IMR-90 (cell line): ENCODE data around the gene PITRM1. TPM values are rescaled to one million over a fixed set of nuclear protein-coding genes. Genes with fewer than 3 reads are reported as not detected.

Source experiments
- ATAC-seq: fragments of 200-7000 bp; cut with Tn5 transposase; 2 replicates; pipeline ENCODE4 v1.9.1; 2020; ENCODE audit warnings: low read depth, mild to moderate bottlenecking, moderate library complexity
- BruUV-seq: library from RNA; stranded (reverse); fragments of 400-500 nt; replicated peaks from 2 replicates; lab custom pipeline; 2021; lab: Mats Ljungman, UMichigan
- CTCF ChIA-PET: fragments of 300-600 bp; formaldehyde crosslinking; extraction: SDS; loops from one replicate; lab custom pipeline; 2021; ENCODE audit warnings: antibody characterized with exemption; lab: Yijun Ruan, JAX
- POLR2A ChIA-PET: fragments of 300-600 bp; sonication (Branson Sonifier 250); formaldehyde crosslinking; loops from one replicate; lab custom pipeline; 2022; ENCODE audit warnings: antibody characterized with exemption; ENCODE audit not compliant: unreplicated experiment; lab: Charles Lee
- DNase-seq: peaks from one replicate; pipeline ENCODE4 v3.0.0; 2013
- H2AFZ ChIP-seq: replicated peaks from 2 replicates; pipeline ENCODE3; 2013; ENCODE audit warnings: low read length, mild to moderate bottlenecking; ENCODE audit not compliant: poor library complexity
- H2AK5ac ChIP-seq: 2 replicates; pipeline ENCODE4 v1.6.1; 2013; ENCODE audit warnings: low read depth, low read length, inconsistent platforms
- H2AK9ac ChIP-seq: replicated peaks from 2 replicates; pipeline ENCODE3; 2013; ENCODE audit warnings: mild to moderate bottlenecking, low read depth, low read length, moderate library complexity; ENCODE audit not compliant: poor library complexity
- H2BK120ac ChIP-seq: 2 replicates; pipeline ENCODE4 v1.6.1; 2013; ENCODE audit warnings: low read depth, low read length, inconsistent platforms
- H2BK15ac ChIP-seq: 3 replicates; pipeline ENCODE4 v1.6.1; 2013; ENCODE audit warnings: low read depth, low read length, inconsistent platforms
- H2BK20ac ChIP-seq: 2 replicates; pipeline ENCODE4 v1.6.1; 2013; ENCODE audit warnings: low read depth, mild to moderate bottlenecking, inconsistent platforms, low read length, moderate library complexity
- H2BK5ac ChIP-seq: 2 replicates; pipeline ENCODE4 v1.6.1; 2013; ENCODE audit warnings: mild to moderate bottlenecking, low read depth, low read length, inconsistent platforms; ENCODE audit not compliant: poor library complexity, severe bottlenecking
- H3K14ac ChIP-seq: replicated peaks from 2 replicates; pipeline ENCODE4 v1.6.1; 2013; ENCODE audit warnings: low read depth, low read length, inconsistent platforms
- H3K18ac ChIP-seq: 2 replicates; pipeline ENCODE4 v1.6.1; 2013; ENCODE audit warnings: low read depth, low read length, control low read depth
- H3K23ac ChIP-seq: 2 replicates; pipeline ENCODE4 v1.6.1; 2013; ENCODE audit warnings: low read depth, low read length, inconsistent platforms
- H3K27ac ChIP-seq: 2 replicates; pipeline ENCODE4 v1.5.1; 2013; ENCODE audit warnings: mild to moderate bottlenecking, control low read depth, low read length; ENCODE audit not compliant: insufficient read depth
- H3K27me3 ChIP-seq: 2 replicates; pipeline ENCODE4 v1.6.1; 2013; ENCODE audit warnings: low read length; ENCODE audit not compliant: control insufficient read depth, insufficient read depth
- H3K36me3 ChIP-seq: 2 replicates; pipeline ENCODE4 v1.6.1; 2013; ENCODE audit warnings: low read length, mixed read lengths; ENCODE audit not compliant: control insufficient read depth, insufficient read depth
- H3K4ac ChIP-seq: 2 replicates; pipeline ENCODE4 v1.6.1; 2013; ENCODE audit warnings: low read depth, low read length, inconsistent platforms
- H3K4me1 ChIP-seq: 2 replicates; pipeline ENCODE4 v1.6.1; 2013; ENCODE audit warnings: low read length, mixed read lengths; ENCODE audit not compliant: control insufficient read depth, insufficient read depth
- H3K4me2 ChIP-seq: 2 replicates; pipeline ENCODE4 v1.6.1; 2013; ENCODE audit warnings: low read depth, mild to moderate bottlenecking, control low read depth, low read length, moderate library complexity
- H3K4me3 ChIP-seq: 2 replicates; pipeline ENCODE4 v1.5.1; 2013; ENCODE audit warnings: low read depth, mild to moderate bottlenecking, control low read depth, low read length, moderate library complexity; ENCODE audit not compliant: insufficient read depth
- H3K56ac ChIP-seq: 2 replicates; pipeline ENCODE4 v1.6.1; 2013; ENCODE audit warnings: low read length, inconsistent platforms; ENCODE audit not compliant: insufficient read depth; ENCODE audit errors: extremely low read depth
- H3K79me1 ChIP-seq, 2 experiments: 2 replicates each; pipeline ENCODE4 v1.6.1; 2013; ENCODE audit warnings: low read length in 2 of 2, inconsistent platforms in 1 of 2, low read depth in 1 of 2
- H3K9ac ChIP-seq: 2 replicates; pipeline ENCODE4 v1.6.1; 2013; ENCODE audit warnings: low read depth, low read length, control low read depth
- H3K9me1 ChIP-seq: 2 replicates; pipeline ENCODE4 v1.6.1; 2013; ENCODE audit warnings: low read length, inconsistent platforms; ENCODE audit not compliant: insufficient read depth
- H3K9me3 ChIP-seq: 2 replicates; pipeline ENCODE4 v1.6.1; 2013; ENCODE audit warnings: low read length; ENCODE audit not compliant: control insufficient read depth, insufficient read depth
- H4K20me1 ChIP-seq: 2 replicates; pipeline ENCODE4 v1.6.1; 2013; ENCODE audit warnings: low read length, inconsistent platforms; ENCODE audit not compliant: insufficient read depth
- H4K5ac ChIP-seq: 2 replicates; pipeline ENCODE4 v1.6.1; 2013; ENCODE audit warnings: mild to moderate bottlenecking, low read depth, low read length, control low read depth
- H4K8ac ChIP-seq, 2 experiments: 2 replicates each; pipeline ENCODE4 v1.6.1; 2013; ENCODE audit warnings: low read depth in 2 of 2, low read length in 2 of 2, control low read depth in 1 of 2, inconsistent platforms in 1 of 2
- H4K91ac ChIP-seq: 2 replicates; pipeline ENCODE4 v1.6.1; 2013; ENCODE audit warnings: low read depth, low read length, inconsistent platforms; ENCODE audit not compliant: insufficient read depth
- BHLHE40 ChIP-seq: fragments of 150-350 bp; IDR thresholded peaks from 2 replicates; pipeline ENCODE4 v1.6.1; 2016; ENCODE audit warnings: mild to moderate bottlenecking, low read depth, low read length
- CEBPB ChIP-seq: IDR thresholded peaks from 2 replicates; pipeline ENCODE4 v1.6.1; 2012; ENCODE audit warnings: low read depth, low read length, improper control_type of control experiment
- CHD1 ChIP-seq: IDR thresholded peaks from 2 replicates; pipeline ENCODE4 v1.6.1; 2012; ENCODE audit warnings: low read depth, low read length, improper control_type of control experiment
- FOS ChIP-seq: fragments of 150-350 bp; IDR thresholded peaks from 2 replicates; pipeline ENCODE4 v1.6.1; 2016; ENCODE audit warnings: low read depth, low read length
- MAFK ChIP-seq: IDR thresholded peaks from 2 replicates; pipeline ENCODE4 v1.6.1; 2012; ENCODE audit warnings: low read depth, low read length, improper control_type of control experiment
- MAZ ChIP-seq: IDR thresholded peaks from 2 replicates; pipeline ENCODE4 v1.6.1; 2012; ENCODE audit warnings: low read depth, mild to moderate bottlenecking, low read length, improper control_type of control experiment, moderate library complexity, borderline replicate concordance
- MXI1 ChIP-seq: IDR thresholded peaks from 2 replicates; pipeline ENCODE4 v1.6.1; 2012; ENCODE audit warnings: low read depth, mild to moderate bottlenecking, low read length, moderate library complexity, borderline replicate concordance
- NFE2L2 ChIP-seq: fragments of 150-350 bp; IDR thresholded peaks from 2 replicates; pipeline ENCODE4 v1.6.1; 2016; ENCODE audit warnings: low read depth, mild to moderate bottlenecking, low read length
- POLR2A ChIP-seq: IDR thresholded peaks from 2 replicates; pipeline ENCODE4 v1.6.1; 2012; ENCODE audit warnings: mild to moderate bottlenecking, low read depth, low read length
- RAD21 ChIP-seq: IDR thresholded peaks from 2 replicates; pipeline ENCODE4 v1.6.1; 2012; ENCODE audit warnings: low read length, improper control_type of control experiment
- RCOR1 ChIP-seq: IDR thresholded peaks from 2 replicates; pipeline ENCODE4 v1.6.1; 2012; ENCODE audit warnings: mild to moderate bottlenecking, low read length, improper control_type of control experiment; ENCODE audit not compliant: insufficient replicate concordance
- RFX5 ChIP-seq: IDR thresholded peaks from 2 replicates; pipeline ENCODE4 v1.8.0; 2012; ENCODE audit warnings: low read depth, mild to moderate bottlenecking, low read length, moderate library complexity
- SMC3 ChIP-seq: fragments of 150-350 bp; IDR thresholded peaks from 2 replicates; pipeline ENCODE4 v1.6.1; 2016; ENCODE audit warnings: low read depth, mild to moderate bottlenecking, antibody characterized with exemption, low read length, moderate library complexity
- WGBS, 2 experiments: methylation state at CpG; one replicate each; pipeline versions ENCODE4 v1.1.5 to v1.1.7; 2013; ENCODE audit warnings: missing lambda C conversion rate in 2 of 2; ENCODE audit not compliant: insufficient read length in 1 of 2; ENCODE audit errors: extremely low coverage in 2 of 2; 5-methylcytosine and 5-hydroxymethylcytosine counted together
- dilution Hi-C: fragments of 300-500 bp; cut with HindIII; formaldehyde crosslinking; loops from one replicate; pipeline ENCODE4 v1.14.3; 2018; ENCODE audit warnings: low sequenced_read_pairs; ENCODE audit not compliant: unreplicated experiment
- in situ Hi-C: fragments of 300-500 bp; cut with MboI; formaldehyde crosslinking; loops from 3 replicates; pipeline ENCODE4 v1.14.3; 2019; ENCODE audit warnings: low sequenced_read_pairs, inconsistent platforms, mixed read lengths
- intact Hi-C: fragments of 100-400 bp; cut with micrococcal nuclease; formaldehyde crosslinking; loops from 2 replicates; pipeline ENCODE4 v1.10.0; 2022
- polyA plus RNA-seq, 3 experiments: library from polyadenylated mRNA; depleted of rRNA; stranded (reverse); fragments of >200 nt; gene quantifications; 2 replicates each; pipeline ENCODE4 v1.2.3, GENCODE V29; 2012; ENCODE audit warnings: low replicate concordance in 1 of 3
- total RNA-seq: library from RNA; depleted of rRNA; stranded (reverse); fragments of >200 nt; gene quantifications from 2 replicates; pipeline ENCODE4 v1.2.3, GENCODE V29; 2012
- TF ChIP-seq, protein P1 (sequence below): fragments of 150-350 bp; IDR thresholded peaks from 2 replicates; pipeline ENCODE4 v1.6.1; 2016; ENCODE audit warnings: low read depth, mild to moderate bottlenecking, low read length, moderate library complexity, borderline replicate concordance
- TF ChIP-seq, protein P2 (sequence below): fragments of 150-350 bp; IDR thresholded peaks from 2 replicates; pipeline ENCODE4 v1.6.1; 2017; ENCODE audit warnings: mild to moderate bottlenecking, antibody characterized with exemption, low read length, low read depth
- TF ChIP-seq, protein P3 (sequence below): conservative IDR thresholded peaks from 2 replicates; pipeline ENCODE4 v1.5.1; 2012; ENCODE audit warnings: mild to moderate bottlenecking, low read depth, low read length, improper control_type of control experiment

The PITRM1 gene
- total and polyA plus RNA-seq, 2 of the 4 experiments (the other 2 are of a cell fraction), result 97.1 to 124 TPM

DNA sequence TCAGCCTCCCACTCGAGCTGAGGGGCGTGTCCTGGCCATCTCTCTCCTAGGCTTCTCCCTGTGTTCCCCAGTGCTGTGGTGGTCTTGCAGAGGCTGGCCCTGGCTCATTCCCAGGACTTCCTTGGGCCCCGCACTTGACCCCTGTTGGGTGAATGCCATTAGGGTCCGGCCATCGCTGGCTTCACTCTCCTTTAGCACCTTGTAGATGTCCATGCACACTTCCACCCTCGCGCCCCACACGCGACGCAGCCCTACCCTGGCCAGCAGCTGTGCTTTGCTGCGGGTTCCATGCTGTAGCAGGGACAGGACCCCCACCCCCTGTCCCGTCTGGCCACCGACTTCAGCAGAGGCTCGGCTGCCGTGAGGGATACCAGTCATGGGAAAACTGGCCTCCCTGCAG is 46.3 kb downstream of the PITRM1 start:
- no peak overlapping the region for H2AK5ac ChIP-seq
- no peak overlapping the region for H3K23ac ChIP-seq
- no peak overlapping the region for H3K4me2 ChIP-seq
- H3K14ac ChIP-seq, result no peak overlapping the region
- H2AK9ac ChIP-seq, result peak overlapping the region; percentile 78
- peaks cover 10% of the 10 kb centered on the region; the same call in 1 of the 2 replicates for H3K9me1 ChIP-seq
- H2AFZ ChIP-seq, result peak overlapping the region; percentile 49
- no peak overlapping the region for H3K9ac ChIP-seq
- H3K79me1 ChIP-seq, result peaks cover 14 to 58% of the 10 kb centered on the region in 2 experiments
- TF ChIP-seq RAD21, result no peak
- TF ChIP-seq MXI1, result no peak
- no peak for TF ChIP-seq RFX5
- TF ChIP-seq, protein P1, sequence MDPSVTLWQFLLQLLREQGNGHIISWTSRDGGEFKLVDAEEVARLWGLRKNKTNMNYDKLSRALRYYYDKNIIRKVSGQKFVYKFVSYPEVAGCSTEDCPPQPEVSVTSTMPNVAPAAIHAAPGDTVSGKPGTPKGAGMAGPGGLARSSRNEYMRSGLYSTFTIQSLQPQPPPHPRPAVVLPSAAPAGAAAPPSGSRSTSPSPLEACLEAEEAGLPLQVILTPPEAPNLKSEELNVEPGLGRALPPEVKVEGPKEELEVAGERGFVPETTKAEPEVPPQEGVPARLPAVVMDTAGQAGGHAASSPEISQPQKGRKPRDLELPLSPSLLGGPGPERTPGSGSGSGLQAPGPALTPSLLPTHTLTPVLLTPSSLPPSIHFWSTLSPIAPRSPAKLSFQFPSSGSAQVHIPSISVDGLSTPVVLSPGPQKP, result no peak
- no peak for TF ChIP-seq MAFK
- TF ChIP-seq, protein P2, sequence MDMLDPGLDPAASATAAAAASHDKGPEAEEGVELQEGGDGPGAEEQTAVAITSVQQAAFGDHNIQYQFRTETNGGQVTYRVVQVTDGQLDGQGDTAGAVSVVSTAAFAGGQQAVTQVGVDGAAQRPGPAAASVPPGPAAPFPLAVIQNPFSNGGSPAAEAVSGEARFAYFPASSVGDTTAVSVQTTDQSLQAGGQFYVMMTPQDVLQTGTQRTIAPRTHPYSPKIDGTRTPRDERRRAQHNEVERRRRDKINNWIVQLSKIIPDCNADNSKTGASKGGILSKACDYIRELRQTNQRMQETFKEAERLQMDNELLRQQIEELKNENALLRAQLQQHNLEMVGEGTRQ, result no peak
- TF ChIP-seq FOS, result no peak
- TF ChIP-seq CHD1, result no peak
- no peak for TF ChIP-seq NFE2L2
- TF ChIP-seq SMC3, result no peak
- no peak for TF ChIP-seq BHLHE40
- TF ChIP-seq MAZ, result no peak
- no peak for TF ChIP-seq POLR2A
- TF ChIP-seq, protein P3, sequence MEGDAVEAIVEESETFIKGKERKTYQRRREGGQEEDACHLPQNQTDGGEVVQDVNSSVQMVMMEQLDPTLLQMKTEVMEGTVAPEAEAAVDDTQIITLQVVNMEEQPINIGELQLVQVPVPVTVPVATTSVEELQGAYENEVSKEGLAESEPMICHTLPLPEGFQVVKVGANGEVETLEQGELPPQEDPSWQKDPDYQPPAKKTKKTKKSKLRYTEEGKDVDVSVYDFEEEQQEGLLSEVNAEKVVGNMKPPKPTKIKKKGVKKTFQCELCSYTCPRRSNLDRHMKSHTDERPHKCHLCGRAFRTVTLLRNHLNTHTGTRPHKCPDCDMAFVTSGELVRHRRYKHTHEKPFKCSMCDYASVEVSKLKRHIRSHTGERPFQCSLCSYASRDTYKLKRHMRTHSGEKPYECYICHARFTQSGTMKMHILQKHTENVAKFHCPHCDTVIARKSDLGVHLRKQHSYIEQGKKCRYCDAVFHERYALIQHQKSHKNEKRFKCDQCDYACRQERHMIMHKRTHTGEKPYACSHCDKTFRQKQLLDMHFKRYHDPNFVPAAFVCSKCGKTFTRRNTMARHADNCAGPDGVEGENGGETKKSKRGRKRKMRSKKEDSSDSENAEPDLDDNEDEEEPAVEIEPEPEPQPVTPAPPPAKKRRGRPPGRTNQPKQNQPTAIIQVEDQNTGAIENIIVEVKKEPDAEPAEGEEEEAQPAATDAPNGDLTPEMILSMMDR, result no peak
- no peak for TF ChIP-seq CEBPB
- no peak for TF ChIP-seq RCOR1
- in situ Hi-C loops (no loop called here), dilution Hi-C loops (no loop called here), intact Hi-C loops (no loop called here)
- H4K5ac ChIP-seq, result no peak overlapping the region
- H4K20me1 ChIP-seq, result peaks cover 38% of the 10 kb centered on the region
- no peak overlapping the region for H3K18ac ChIP-seq
- ATAC-seq (no peak), DNase-seq (no peak)
- H3K4ac ChIP-seq, result no peak overlapping the region
- no peaks in the 10 kb centered on the region for H3K9me3 ChIP-seq
- H4K8ac ChIP-seq, result no peak overlapping the region
- no peak overlapping the region for H2BK120ac ChIP-seq
- no peaks in the 10 kb centered on the region for H3K4me1 ChIP-seq
- H3K27me3 ChIP-seq, result no peaks in the 10 kb centered on the region
- H2BK5ac ChIP-seq, result no peak overlapping the region
- no peak overlapping the region for H3K56ac ChIP-seq
- peaks cover 86% of the 10 kb centered on the region for H3K36me3 ChIP-seq
- ChIA-PET POLR2A (no interaction called here), CTCF (no interaction called here)
- no peak overlapping the region for H4K91ac ChIP-seq
- no TSS peak for BruUV-seq
- no peak overlapping the region for H2BK15ac ChIP-seq
- no peak overlapping the region for H3K4me3 ChIP-seq
- WGBS, 2 experiments, result 77% methylated on average over 4 of the region's 15 CpGs; no CpG with 5 or more reads in 1 of the 2 experiments
- no peak overlapping the region for H2BK20ac ChIP-seq
- no peak overlapping the region for H3K27ac ChIP-seq
